Breast epithelium (tissue), 4 donors: Measurements from ENCODE around the gene TOR4A. TPM values are rescaled to one million over a fixed set of nuclear protein-coding genes. Genes with fewer than 3 reads are reported as not detected.
A peak's percentile ranks its signal among the peaks of the same experiment; 100 is the strongest.

Experiments
- DNase-seq, 2 donors: peaks; one replicate each; pipeline ENCODE4 v3.0.0-alpha.2; 2019; ENCODE audit warnings: low spot score in 2 of 2
- H3K27ac ChIP-seq, 2 donors: fragments of 200-600 bp; sonication (generic) in 1 of 2; one replicate each; pipeline ENCODE4 v1.5.1; 2016 to 2019; ENCODE audit warnings: mild to moderate bottlenecking in 1 of 2
- H3K27me3 ChIP-seq, 2 donors: fragments of 200-600 bp; sonication (generic) in 1 of 2; one replicate each; pipeline versions ENCODE4 v1.5.1 to v1.6.0; 2017 to 2019; ENCODE audit warnings: control low read depth in 1 of 2, mild to moderate bottlenecking in 1 of 2
- H3K36me3 ChIP-seq: fragments of 200-600 bp; one replicate; pipeline ENCODE4 v1.5.1; 2019
- H3K4me1 ChIP-seq, 2 donors: fragments of 200-600 bp; sonication (generic); one replicate each; pipeline ENCODE4 v1.5.1; 2016 to 2019; ENCODE audit warnings: control low read depth in 1 of 2
- H3K4me3 ChIP-seq, 3 donors: fragments of 200-600 bp; sonication (generic); 1 replicate in 2 of 3; 2 replicates in 1 of 3; pipeline ENCODE4 v1.5.1; 2016 to 2019; ENCODE audit warnings: mild to moderate bottlenecking in 3 of 3, moderate library complexity in 2 of 3
- H3K9me3 ChIP-seq, 2 donors: fragments of 200-600 bp; sonication (generic) in 1 of 2; one replicate each; pipeline ENCODE4 v1.5.1; 2016 to 2019; ENCODE audit warnings: control low read depth in 1 of 2
- CTCF ChIP-seq, 3 donors: fragments of 450-650 bp; IDR thresholded peaks; one replicate each; pipeline ENCODE4 v1.5.1; 2016 to 2017; ENCODE audit warnings: antibody characterized with exemption in 3 of 3, mild to moderate bottlenecking in 3 of 3, moderate library complexity in 3 of 3
- POLR2A ChIP-seq: fragments of 450-650 bp; IDR thresholded peaks from one replicate; pipeline ENCODE4 v1.6.1; 2016; ENCODE audit warnings: antibody characterized with exemption, mild to moderate bottlenecking, moderate library complexity
- POLR2AphosphoS5 ChIP-seq, 3 donors: sonication (generic); formaldehyde crosslinking; IDR thresholded peaks; one replicate each; pipeline ENCODE4 v1.6.1; 2017; ENCODE audit warnings: antibody characterized with exemption in 3 of 3
- intact Hi-C: fragments of 100-400 bp; cut with DNase I; formaldehyde crosslinking; loops from one replicate; pipeline ENCODE4 v1.15.1; 2023; ENCODE audit warnings: low total_unique reads
- total RNA-seq, 3 donors: library from RNA; depleted of rRNA; stranded (reverse); fragments of >200 nt; gene quantifications; one replicate each; pipeline ENCODE4 v1.1.0, GENCODE V29; 2016

TOR4A gene
- total RNA-seq, 3 donors from 2014 or later = 2.9 to 5.4 (median 3.7) TPM

GRCh38 chr9:137272241-137273094, 5.1 kb upstream of the TOR4A start:
- intact Hi-C loops = no loop called here
- peak overlapping the region; percentile 48 to 68 for H3K27ac ChIP-seq
- TF ChIP-seq POLR2AphosphoS5 (IDR thresholded peaks at IDR 0.05) = no peak
- TF ChIP-seq POLR2A = no peak
- no peak for TF ChIP-seq CTCF (IDR thresholded peaks at IDR 0.05)
- no peaks in the 10 kb centered on the region for H3K9me3 ChIP-seq
- no peak overlapping the region for H3K4me3 ChIP-seq
- H3K36me3 ChIP-seq = peaks cover 5% of the 10 kb centered on the region
- no peaks in the 10 kb centered on the region for H3K27me3 ChIP-seq
- no peak for DNase-seq
- H3K4me1 ChIP-seq = peaks cover 0 to 3% of the 10 kb centered on the region in 2 donors

GRCh38 chr9:137273095-137273490, 4.4 kb upstream of the TOR4A start:
- intact Hi-C loops = no loop called here
- peaks cover 0 to 4% of the 10 kb centered on the region in 2 donors for H3K27me3 ChIP-seq
- no peak overlapping the region for H3K4me3 ChIP-seq
- no peak for DNase-seq
- H3K36me3 ChIP-seq = peaks cover 5% of the 10 kb centered on the region
- peaks cover 0 to 7% of the 10 kb centered on the region in 2 donors for H3K4me1 ChIP-seq
- no peaks in the 10 kb centered on the region for H3K9me3 ChIP-seq
- no peak for TF ChIP-seq POLR2A
- no peak for TF ChIP-seq CTCF (IDR thresholded peaks at IDR 0.05)
- no peak for TF ChIP-seq POLR2AphosphoS5 (IDR thresholded peaks at IDR 0.05)
- peak overlapping the region in 1 of 2 donors; percentile 5 for H3K27ac ChIP-seq

- peaks cover 0 to 7% of the 10 kb centered on the region in 2 donors for H3K27me3 ChIP-seq
- peak in 1 of 2 donors; percentile 43 for DNase-seq
- peak overlapping the region in 1 of 2 donors; percentile 30 for H3K27ac ChIP-seq
Measured at GRCh38 chr9:137273611-137274320, 3.8 kb upstream of the TOR4A start.

GRCh38 chr9:137275203-137275587, 2.3 kb upstream of the TOR4A start:
- Histone ChIP-seq H3K36me3 (peaks cover 5% of the 10 kb centered on the region), H3K4me1 (peaks cover 0 to 5% of the 10 kb centered on the region in 2 donors), H3K9me3 (no peaks in the 10 kb centered on the region), H3K4me3 (no peak overlapping the region), H3K27me3 (peaks cover 0 to 7% of the 10 kb centered on the region in 2 donors), H3K27ac (no peak overlapping the region)
- intact Hi-C loops = no loop called here
- no peak for TF ChIP-seq POLR2AphosphoS5 (IDR thresholded peaks at IDR 0.05)
- no peak for TF ChIP-seq CTCF (IDR thresholded peaks at IDR 0.05)
- TF ChIP-seq POLR2A = no peak
- no peak for DNase-seq

More at GRCh38 chr9:137273611-137274320, 3.8 kb upstream of the TOR4A start:
- H3K4me1 ChIP-seq = peaks cover 0 to 7% of the 10 kb centered on the region in 2 donors
- H3K9me3 ChIP-seq = no peaks in the 10 kb centered on the region
- TF ChIP-seq CTCF (IDR thresholded peaks at IDR 0.05) = no peak
- no peak for TF ChIP-seq POLR2A
- no peak for TF ChIP-seq POLR2AphosphoS5 (IDR thresholded peaks at IDR 0.05)
- intact Hi-C loops = no loop called here
- no peak overlapping the region for H3K4me3 ChIP-seq
- H3K36me3 ChIP-seq = peaks cover 5% of the 10 kb centered on the region
